Breast epithelium (tissue), 3 donors: ENCODE measurements around the gene LIMCH1.

Source experiments
- CTCF ChIP-seq, 3 donors: fragments of 450-650 bp; IDR thresholded peaks; one replicate each; pipeline ENCODE4 v1.5.1; 2016 to 2017; ENCODE audit warnings: antibody characterized with exemption in 3 of 3, mild to moderate bottlenecking in 3 of 3, moderate library complexity in 3 of 3
- POLR2A ChIP-seq: fragments of 450-650 bp; IDR thresholded peaks from one replicate; pipeline ENCODE4 v1.6.1; 2016; ENCODE audit warnings: antibody characterized with exemption, mild to moderate bottlenecking, moderate library complexity
- POLR2AphosphoS5 ChIP-seq, 3 donors: sonication (generic); formaldehyde crosslinking; IDR thresholded peaks; one replicate each; pipeline ENCODE4 v1.6.1; 2017; ENCODE audit warnings: antibody characterized with exemption in 3 of 3

- TF ChIP-seq POLR2A (no peak), CTCF (IDR thresholded peaks at IDR 0.05) (no peak), POLR2AphosphoS5 (IDR thresholded peaks at IDR 0.05) (no peak)
Observed at GRCh38 chr4:41638866-41639265, 100.9 kb downstream of the LIMCH1 start.
